GM21723 (cell line): Measurements from ENCODE around the gene TMEM42.

Experiments used
- ATAC-seq: cut with Tn5 transposase; IDR thresholded peaks from one replicate; pipeline ENCODE4 v1.9.1; 2021; ENCODE audit warnings: mild to moderate bottlenecking, moderate library complexity; ENCODE audit not compliant: unreplicated experiment

Gene TMEM42

DNA sequence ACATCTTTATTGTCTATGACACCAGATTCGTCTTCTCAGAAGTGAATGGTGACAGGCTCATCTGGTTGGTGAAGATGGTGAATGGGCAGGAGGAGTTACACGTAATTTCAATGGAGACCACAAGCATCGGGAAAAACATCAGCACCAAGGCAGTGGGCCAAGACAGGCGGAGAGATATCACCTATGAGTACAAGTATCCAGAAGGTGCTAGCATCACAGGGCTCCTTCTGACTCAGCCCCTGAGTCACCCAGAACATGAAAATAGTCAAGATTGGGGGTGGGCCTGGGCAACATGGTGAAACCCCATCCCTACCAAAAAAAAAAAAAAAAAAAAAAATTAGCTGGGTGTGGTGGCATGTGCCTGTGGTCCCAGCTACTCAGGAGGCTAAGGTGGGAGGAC is 45.3 kb downstream of the TMEM42 start:
- ATAC-seq, result no peak

DNA sequence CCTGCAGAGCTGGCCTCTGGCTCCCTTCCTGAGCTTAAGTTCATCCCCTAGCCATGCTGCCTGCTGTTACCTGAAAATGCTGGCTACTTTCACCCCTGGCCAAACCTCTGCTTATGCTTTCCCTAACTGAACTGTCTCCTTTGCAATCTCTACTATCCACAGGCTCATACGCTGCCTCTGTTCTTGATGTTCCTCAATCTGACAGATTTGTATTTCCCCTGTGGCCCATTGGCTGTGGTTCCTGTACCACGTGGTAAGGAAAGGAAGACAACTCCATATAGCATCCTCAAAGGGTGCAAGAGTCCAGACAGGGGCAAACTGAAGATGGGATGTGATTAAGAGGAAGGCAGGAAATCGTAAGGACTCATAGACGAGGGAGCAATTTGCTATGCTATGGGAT is 45.9 kb downstream of the TMEM42 start:
- no peak for ATAC-seq

DNA sequence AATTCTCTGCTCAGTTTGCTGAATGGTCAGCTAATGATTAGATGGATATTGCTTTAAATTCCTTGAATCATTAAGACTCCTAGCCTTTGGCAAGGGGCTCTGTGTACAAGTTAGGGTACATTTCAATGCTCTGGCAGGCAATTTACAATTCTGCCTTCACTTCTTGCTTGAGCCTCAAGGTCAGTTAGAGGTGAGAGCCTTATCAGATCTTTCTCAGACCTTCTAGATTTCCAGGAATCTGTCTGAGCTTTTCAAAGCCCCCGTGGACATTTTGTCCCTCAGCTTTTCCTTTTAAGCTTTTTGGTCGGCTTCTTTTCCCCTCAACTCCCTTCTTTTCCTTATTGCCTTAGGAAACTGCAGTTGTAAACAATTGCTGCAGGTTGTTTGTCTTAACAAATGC is 47.4 kb downstream of the TMEM42 start:
- ATAC-seq, result no peak

DNA sequence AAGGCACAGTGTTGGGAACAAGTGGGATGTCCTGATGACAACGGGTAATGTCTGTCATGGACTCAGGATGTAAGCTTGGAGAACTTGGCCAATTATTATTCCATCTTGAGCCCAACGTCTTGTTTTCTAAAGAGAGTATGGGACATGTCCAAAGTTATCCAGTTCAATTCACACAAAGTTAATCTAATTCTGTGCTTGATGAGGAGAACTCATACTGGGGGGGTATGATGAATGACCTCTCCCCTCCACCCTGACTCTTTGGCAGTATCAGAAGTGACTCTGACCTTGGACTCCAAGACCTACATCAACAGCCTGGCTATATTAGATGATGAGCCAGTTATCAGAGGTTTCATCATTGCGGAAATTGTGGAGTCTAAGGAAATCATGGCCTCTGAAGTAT is 49.0 kb downstream of the TMEM42 start:
- no peak for ATAC-seq

DNA sequence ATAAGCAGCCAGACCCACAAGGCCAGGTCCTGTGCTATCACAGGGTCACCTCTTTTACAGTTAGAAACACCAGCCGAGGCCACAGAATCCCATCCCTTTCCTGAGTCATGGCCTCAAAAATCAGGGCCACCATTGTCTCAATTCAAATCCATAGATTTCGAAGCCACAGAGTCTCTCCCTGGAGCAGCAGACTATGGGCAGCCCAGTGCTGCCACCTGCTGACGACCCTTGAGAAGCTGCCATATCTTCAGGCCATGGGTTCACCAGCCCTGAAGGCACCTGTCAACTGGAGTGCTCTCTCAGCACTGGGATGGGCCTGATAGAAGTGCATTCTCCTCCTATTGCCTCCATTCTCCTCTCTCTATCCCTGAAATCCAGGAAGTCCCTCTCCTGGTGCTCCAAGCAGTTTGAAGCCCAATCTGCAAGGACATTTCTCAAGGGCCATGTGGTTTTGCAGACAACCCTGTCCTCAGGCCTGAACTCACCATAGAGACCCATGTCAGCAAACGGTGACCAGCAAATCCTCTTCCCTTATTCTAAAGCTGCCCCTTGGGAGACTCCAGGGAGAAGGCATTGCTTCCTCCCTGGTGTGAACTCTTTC is 52.3 kb downstream of the TMEM42 start:
- ATAC-seq, result no peak

DNA sequence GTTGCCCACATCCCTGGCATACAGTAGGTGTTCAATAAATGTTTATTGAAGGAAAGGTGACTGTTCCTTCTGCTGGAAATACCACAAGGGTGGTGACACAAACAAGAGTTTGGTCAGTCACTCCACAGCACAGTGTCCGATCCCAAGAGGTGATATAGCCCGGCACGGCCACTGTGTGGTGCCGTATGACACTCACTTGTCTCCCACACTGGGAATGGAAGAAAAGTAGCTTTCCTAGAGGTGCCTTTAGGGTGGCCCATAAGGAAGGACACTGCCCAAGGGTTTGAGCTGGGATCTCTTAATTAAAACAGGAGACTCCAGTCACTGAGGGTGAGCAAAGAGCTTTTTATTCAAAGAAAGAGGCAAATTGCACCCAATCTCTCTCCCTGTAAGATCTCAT is 53.2 kb downstream of the TMEM42 start:
- no peak for ATAC-seq
